ENCODE data around the gene VPS37C. TPM values are rescaled to one million over a fixed set of nuclear protein-coding genes. Genes with fewer than 3 reads are reported as not detected.

VPS37C gene
- total RNA-seq, 1 donor from 2014 or later: 15.8 TPM

- Histone ChIP-seq H3K27ac (replicated peaks) (no peak overlapping the region), H3K27me3 (ENCODE audit: low read depth) (peaks cover 8% of the 10 kb centered on the region), H3K4me1 (peaks cover 14% of the 10 kb centered on the region), H3K36me3 (no peaks in the 10 kb centered on the region), H3K9me3 (replicated peaks) (no peaks in the 10 kb centered on the region), H3K4me3 (no peak overlapping the region)
- DNase-seq: no peak
- TF ChIP-seq CTCF (IDR thresholded peaks at IDR 0.05; ENCODE audit: borderline replicate concordance): no peak
- intact Hi-C loops (cut with micrococcal nuclease): no loop called here
Observed at GRCh38 chr11:61117168-61117520, 44.1 kb downstream of the VPS37C start.

- no peaks in the 10 kb centered on the region for H3K9me3 ChIP-seq (replicated peaks)
- H3K4me1 ChIP-seq: peaks cover 13% of the 10 kb centered on the region
- H3K36me3 ChIP-seq: no peaks in the 10 kb centered on the region
- no peak overlapping the region for H3K4me3 ChIP-seq
- DNase-seq: no peak
- no peak for TF ChIP-seq CTCF (IDR thresholded peaks at IDR 0.05; ENCODE audit: borderline replicate concordance)
- H3K27ac ChIP-seq (replicated peaks): no peak overlapping the region
- H3K27me3 ChIP-seq (ENCODE audit: low read depth): peaks cover 8% of the 10 kb centered on the region
- intact Hi-C loops (cut with micrococcal nuclease): no loop called here
Observed at GRCh38 chr11:61116426-61117167, 44.6 kb downstream of the VPS37C start.

GRCh38 chr11:61115498-61116224, 45.6 kb downstream of the VPS37C start:
- no peak for TF ChIP-seq CTCF (IDR thresholded peaks at IDR 0.05; ENCODE audit: borderline replicate concordance)
- no peaks in the 10 kb centered on the region for H3K36me3 ChIP-seq
- no peak overlapping the region for H3K4me3 ChIP-seq
- no peak for DNase-seq
- peaks cover 8% of the 10 kb centered on the region for H3K27me3 ChIP-seq (ENCODE audit: low read depth)
- intact Hi-C loops (cut with micrococcal nuclease): no loop called here
- H3K9me3 ChIP-seq (replicated peaks): no peaks in the 10 kb centered on the region
- peaks cover 4% of the 10 kb centered on the region for H3K4me1 ChIP-seq
- no peak overlapping the region for H3K27ac ChIP-seq (replicated peaks)

- H3K9me3 ChIP-seq (replicated peaks): no peaks in the 10 kb centered on the region
- H3K36me3 ChIP-seq: no peaks in the 10 kb centered on the region
- no peak overlapping the region for H3K27ac ChIP-seq (replicated peaks)
- peaks cover 8% of the 10 kb centered on the region for H3K27me3 ChIP-seq (ENCODE audit: low read depth)
- H3K4me3 ChIP-seq: no peak overlapping the region
- TF ChIP-seq CTCF (IDR thresholded peaks at IDR 0.05; ENCODE audit: borderline replicate concordance): no peak
- intact Hi-C loops (cut with micrococcal nuclease): no loop called here
- no peak for DNase-seq
- H3K4me1 ChIP-seq: no peaks in the 10 kb centered on the region
Observed at GRCh38 chr11:61114913-61115312, 46.3 kb downstream of the VPS37C start.

GRCh38 chr11:61113201-61113600, 48.0 kb downstream of the VPS37C start:
- H3K4me3 ChIP-seq: no peak overlapping the region
- H3K27ac ChIP-seq (replicated peaks): no peak overlapping the region
- no peaks in the 10 kb centered on the region for H3K4me1 ChIP-seq
- TF ChIP-seq CTCF (IDR thresholded peaks at IDR 0.05; ENCODE audit: borderline replicate concordance): no peak
- intact Hi-C loops (cut with micrococcal nuclease): no loop called here
- H3K9me3 ChIP-seq (replicated peaks): no peaks in the 10 kb centered on the region
- no peak for DNase-seq
- no peaks in the 10 kb centered on the region for H3K36me3 ChIP-seq
- peaks cover 6% of the 10 kb centered on the region for H3K27me3 ChIP-seq (ENCODE audit: low read depth)
